H1 (cell line): ENCODE data around the gene DTX3. TPM values are rescaled to one million over a fixed set of nuclear protein-coding genes. Genes with fewer than 3 reads are reported as not detected.

Experiments used
- CTCF ChIA-PET: fragments of 300-600 bp; sonication (Branson Sonifier 250); formaldehyde crosslinking; loops from one replicate; lab custom pipeline; 2021; ENCODE audit not compliant: partially characterized antibody; lab: Charles Lee
- POLR2A ChIA-PET: fragments of 300-600 bp; sonication (Branson Sonifier 250); formaldehyde crosslinking; loops from one replicate; lab custom pipeline; 2021; ENCODE audit warnings: inconsistent platforms; ENCODE audit not compliant: partially characterized antibody; lab: Charles Lee
- DNase-seq, 2 experiments: peaks; one replicate each; pipeline versions ENCODE4 v3.0.0 to v3.0.0-alpha.2; 2010 to 2022; ENCODE audit warnings: low spot score in 2 of 2, low read depth in 1 of 2, mixed read lengths in 1 of 2
- FAIRE-seq: peaks from 2 replicates; lab custom pipeline; 2011; peaks lifted over from hg19 to GRCh38; lab: Jason Lieb, UNC
- H2AFZ ChIP-seq: 2 replicates; pipeline ENCODE4 v1.8.1; 2012; ENCODE audit warnings: low read length, inconsistent platforms
- H2AK5ac ChIP-seq: 2 replicates; pipeline ENCODE4 v1.6.1; 2013; ENCODE audit warnings: low read depth, low read length
- H2BK120ac ChIP-seq: replicated peaks from 2 replicates; pipeline ENCODE3; 2013; ENCODE audit warnings: low read depth, low read length, inconsistent platforms
- H2BK12ac ChIP-seq: 2 replicates; pipeline ENCODE4 v1.6.1; 2013; ENCODE audit warnings: low read depth, low read length
- H2BK15ac ChIP-seq: 2 replicates; pipeline ENCODE4 v1.6.1; 2013; ENCODE audit warnings: low read length
- H2BK20ac ChIP-seq: 2 replicates; pipeline ENCODE4 v1.6.1; 2013; ENCODE audit warnings: low read length
- H2BK5ac ChIP-seq: 2 replicates; pipeline ENCODE4 v1.6.1; 2013; ENCODE audit warnings: low read depth, low read length
- H3K14ac ChIP-seq: 2 replicates; pipeline ENCODE4 v1.6.1; 2013; ENCODE audit warnings: inconsistent platforms; ENCODE audit not compliant: insufficient read length
- H3K18ac ChIP-seq: 2 replicates; pipeline ENCODE4 v1.6.1; 2013; ENCODE audit warnings: low read length; ENCODE audit errors: extremely low read depth
- H3K23ac ChIP-seq: 2 replicates; pipeline ENCODE4 v1.6.1; 2013; ENCODE audit warnings: inconsistent platforms; ENCODE audit not compliant: insufficient read length
- H3K23me2 ChIP-seq: 2 replicates; pipeline ENCODE4 v1.6.1; 2013; ENCODE audit warnings: low read depth, low read length
- H3K27ac ChIP-seq: 2 replicates; pipeline ENCODE4 v1.6.1; 2011; ENCODE audit warnings: low read depth, low read length, inconsistent platforms
- H3K27me3 ChIP-seq, 4 experiments: replicated peaks in 1 of 4; 1 replicate in 1 of 4; 2 replicates in 3 of 4; pipeline versions ENCODE4 v1.6.1 to v1.8.1; 2011 to 2013; ENCODE audit warnings: low read length in 3 of 4, mild to moderate bottlenecking in 3 of 4, inconsistent platforms in 2 of 4, mixed read lengths in 2 of 4, moderate library complexity in 1 of 4; ENCODE audit not compliant: control insufficient read depth in 3 of 4, insufficient read depth in 3 of 4; ENCODE audit errors: extremely low read depth in 1 of 4
- H3K36me3 ChIP-seq, 4 experiments: 2 replicates each; pipeline versions ENCODE4 v1.6.1 to v1.8.1; 2011 to 2013; ENCODE audit warnings: mild to moderate bottlenecking in 4 of 4, low read length in 3 of 4, moderate library complexity in 2 of 4, control low read depth in 1 of 4, inconsistent platforms in 1 of 4; ENCODE audit not compliant: insufficient read depth in 4 of 4, control insufficient read depth in 2 of 4
- H3K4ac ChIP-seq: replicated peaks from 2 replicates; pipeline ENCODE3; 2013; ENCODE audit warnings: low read length, low read depth, mixed read lengths, inconsistent platforms; ENCODE audit not compliant: insufficient read length
- H3K4me1 ChIP-seq, 4 experiments: replicated peaks in 1 of 4; 1 replicate in 1 of 4; 2 replicates in 3 of 4; pipeline versions ENCODE4 v1.6.1 to v1.8.1; 2011 to 2013; ENCODE audit warnings: low read length in 3 of 4, inconsistent platforms in 2 of 4, mixed read lengths in 1 of 4; ENCODE audit not compliant: insufficient read depth in 4 of 4, control insufficient read depth in 3 of 4
- H3K4me2 ChIP-seq, 2 experiments: 2 replicates each; pipeline versions ENCODE4 v1.6.1 to v1.8.1; 2011 to 2013; ENCODE audit warnings: low read depth in 2 of 2, low read length in 2 of 2, control low read depth in 1 of 2, inconsistent platforms in 1 of 2, mild to moderate bottlenecking in 1 of 2; ENCODE audit not compliant: insufficient read depth in 1 of 2
- H3K4me3 ChIP-seq, 4 experiments: fragments of 200-600, 300-600 bp in 1 of 4; sonication (generic), shearing (Covaris generic), sonication (Bioruptor Twin) in 1 of 4; 2 replicates each; pipeline versions ENCODE4 v1.5.1 to v1.8.1; 2011 to 2016; ENCODE audit warnings: low read length in 4 of 4, low read depth in 3 of 4, control low read depth in 2 of 4, inconsistent platforms in 2 of 4, mild to moderate bottlenecking in 2 of 4, mixed read lengths in 1 of 4, moderate library complexity in 1 of 4; ENCODE audit not compliant: insufficient read depth in 2 of 4; ENCODE audit errors: extremely low read depth in 1 of 4
- H3K56ac ChIP-seq: replicated peaks from 2 replicates; pipeline ENCODE3; 2013; ENCODE audit warnings: low read depth, mild to moderate bottlenecking, mixed read lengths, low read length, inconsistent platforms; ENCODE audit not compliant: insufficient read length
- H3K79me1 ChIP-seq: 2 replicates; pipeline ENCODE4 v1.6.1; 2013; ENCODE audit warnings: low read depth, low read length, control low read depth
- H3K79me2 ChIP-seq, 2 experiments: 2 replicates each; pipeline versions ENCODE4 v1.6.1 to v1.8.1; 2012 to 2013; ENCODE audit warnings: low read length in 2 of 2, mild to moderate bottlenecking in 2 of 2, inconsistent platforms in 1 of 2; ENCODE audit not compliant: insufficient read depth in 2 of 2, control insufficient read depth in 1 of 2
- H3K9ac ChIP-seq, 4 experiments: replicated peaks in 1 of 4; 1 replicate in 1 of 4; 2 replicates in 3 of 4; pipeline versions ENCODE4 v1.6.1 to v1.8.1; 2011 to 2013; ENCODE audit warnings: low read depth in 3 of 4, low read length in 3 of 4, control low read depth in 2 of 4, mild to moderate bottlenecking in 2 of 4, moderate library complexity in 2 of 4, inconsistent platforms in 1 of 4; ENCODE audit errors: extremely low read depth in 1 of 4
- H3K9me3 ChIP-seq, 2 experiments: 2 replicates each; pipeline versions ENCODE4 v1.6.1 to v1.8.1; 2012 to 2013; ENCODE audit warnings: mild to moderate bottlenecking in 2 of 2, moderate library complexity in 2 of 2, control low read depth in 1 of 2, inconsistent platforms in 1 of 2, low read depth in 1 of 2, low read length in 1 of 2, mixed read lengths in 1 of 2; ENCODE audit not compliant: insufficient read depth in 2 of 2
- H4K20me1 ChIP-seq, 2 experiments: replicated peaks in 1 of 2; 2 replicates each; pipeline versions ENCODE3 to v1.8.1; 2011 to 2013; ENCODE audit warnings: inconsistent platforms in 2 of 2, low read length in 2 of 2, mild to moderate bottlenecking in 1 of 2; ENCODE audit not compliant: insufficient read depth in 2 of 2, control insufficient read depth in 1 of 2
- H4K5ac ChIP-seq: 2 replicates; pipeline ENCODE4 v1.6.1; 2013; ENCODE audit warnings: low read length, low read depth, mixed read lengths, inconsistent platforms; ENCODE audit not compliant: insufficient read length
- H4K8ac ChIP-seq: 2 replicates; pipeline ENCODE4 v1.8.0; 2013; ENCODE audit warnings: mild to moderate bottlenecking, moderate library complexity, low read length, inconsistent platforms; ENCODE audit not compliant: insufficient read depth; ENCODE audit errors: extremely low read depth
- H4K91ac ChIP-seq: replicated peaks from 2 replicates; pipeline ENCODE3; 2013; ENCODE audit warnings: low read length, mixed read lengths, inconsistent platforms; ENCODE audit not compliant: insufficient read length
- BCL11A ChIP-seq, 2 experiments: IDR thresholded peaks; one replicate each; pipeline ENCODE4 v1.6.1; 2011; ENCODE audit warnings: low read depth in 2 of 2, low read length in 2 of 2, mild to moderate bottlenecking in 2 of 2
- GTF2F1 ChIP-seq: IDR thresholded peaks from 2 replicates; pipeline ENCODE4 v1.6.1; 2012; ENCODE audit warnings: low read depth, low read length, improper control_type of control experiment, borderline replicate concordance
- RFX5 ChIP-seq: IDR thresholded peaks from 2 replicates; pipeline ENCODE4 v1.6.1; 2011; ENCODE audit warnings: low read depth, low read length, improper control_type of control experiment, borderline replicate concordance
- WGBS, 2 experiments: shearing (Covaris generic) in 1 of 2; methylation state at CpG; one replicate each; pipeline versions ENCODE4 v1.1.6 to v1.1.7; 2013 to 2015; ENCODE audit warnings: low lambda C conversion rate in 2 of 2, mixed read lengths in 2 of 2, inconsistent platforms in 1 of 2, low coverage in 1 of 2, missing lambda C conversion rate in 1 of 2; ENCODE audit not compliant: insufficient replicate concordance in 2 of 2, insufficient coverage in 1 of 2, insufficient read length in 1 of 2; ENCODE audit errors: extremely low coverage in 1 of 2, missing lambda C conversion rate in 1 of 2; 5-methylcytosine and 5-hydroxymethylcytosine counted together
- polyA plus RNA-seq, 7 experiments: library from polyadenylated mRNA; depleted of rRNA in 3 of 7; stranded (reverse) in 5 of 7; unstranded in 2 of 7; fragments of >200 nt in 5 of 7; fragments of 200-250 nt in 2 of 7; gene quantifications; 1 replicate in 5 of 7; 2 replicates in 1 of 7; 4 replicates in 1 of 7; pipeline versions ENCODE4 v1.2.1 to v1.2.3, GENCODE V29; 2011 to 2013; ENCODE audit warnings: missing spikeins in 2 of 7, mixed read lengths in 2 of 7
- total RNA-seq: library from RNA; stranded (reverse); fragmentation: NEBNext Ultra II Directional; extraction: Animal tissue kit (Norgen Biotek cat#: 25700); gene quantifications from 2 replicates; pipeline ENCODE4 v1.2.1, GENCODE V29; 2021

Gene DTX3
- total and polyA plus RNA-seq, 2 of the 8 experiments (the other 6 are each of a cell fraction or from before 2014, with no cell fraction given), result 41.8 to 92.5 TPM

GRCh38 chr12:57577981-57578758, 26.5 kb upstream of the DTX3 start:
- FAIRE-seq (no peak), DNase-seq (no peak)
- Histone ChIP-seq H3K9ac (no peak overlapping the region), H3K4me1 (no peaks in the 10 kb centered on the region), H3K27me3 (no peaks in the 10 kb centered on the region), H2BK20ac (no peak overlapping the region), H3K4ac (no peak overlapping the region), H3K56ac (no peak overlapping the region), H3K79me2 (no peaks in the 10 kb centered on the region), H3K36me3 (peaks cover 20 to 64% (median 47%) of the 10 kb centered on the region in 4 experiments), H4K20me1 (peaks cover 4 to 10% of the 10 kb centered on the region in 2 experiments), H3K23ac (no peak overlapping the region), H4K91ac (no peak overlapping the region), H2AFZ (no peak overlapping the region), H3K4me2 (no peak overlapping the region), H3K79me1 (no peaks in the 10 kb centered on the region), H3K23me2 (no peaks in the 10 kb centered on the region), H3K18ac (no peak overlapping the region), H2BK5ac (no peak overlapping the region), H2BK120ac (no peak overlapping the region), H2BK12ac (no peak overlapping the region), H4K5ac (no peak overlapping the region), H2BK15ac (no peak overlapping the region), H3K4me3 (no peak overlapping the region), H2AK5ac (no peak overlapping the region), H3K27ac (no peak overlapping the region), H4K8ac (no peak overlapping the region), H3K9me3 (no peaks in the 10 kb centered on the region), H3K14ac (no peak overlapping the region)
- no peak for TF ChIP-seq GTF2F1
- TF ChIP-seq BCL11A (IDR thresholded peaks at IDR 0.05; ENCODE audit: low read depth in 2 of 2, low read length in 2 of 2), result no peak
- no peak for TF ChIP-seq RFX5
- CTCF ChIA-PET, result interaction anchor here (0.8 to 5.0 kb wide), 2 partner anchors 43 to 59 kb away, joined by 3 to 28 read pairs; no protein-coding TSS in a partner anchor
- POLR2A ChIA-PET, result interaction anchor here (1.6 kb wide), 1 partner anchor 58 kb away, joined by 4 read pairs; the partner anchor contains the start of gene DDIT3
- 89% methylated on average over 12 of the region's 12 CpGs; no CpG with 5 or more reads in 1 of the 2 experiments for WGBS, 2 experiments
